GM12872 (cell line): ENCODE data around the gene GALNT17.

ENCODE experiments used
- CTCF ChIP-seq: IDR thresholded peaks from 3 replicates; pipeline ENCODE4 v1.5.1; 2011; ENCODE audit warnings: low read depth, mild to moderate bottlenecking, low read length, moderate library complexity; ENCODE audit not compliant: insufficient read depth

GALNT17 gene

DNA sequence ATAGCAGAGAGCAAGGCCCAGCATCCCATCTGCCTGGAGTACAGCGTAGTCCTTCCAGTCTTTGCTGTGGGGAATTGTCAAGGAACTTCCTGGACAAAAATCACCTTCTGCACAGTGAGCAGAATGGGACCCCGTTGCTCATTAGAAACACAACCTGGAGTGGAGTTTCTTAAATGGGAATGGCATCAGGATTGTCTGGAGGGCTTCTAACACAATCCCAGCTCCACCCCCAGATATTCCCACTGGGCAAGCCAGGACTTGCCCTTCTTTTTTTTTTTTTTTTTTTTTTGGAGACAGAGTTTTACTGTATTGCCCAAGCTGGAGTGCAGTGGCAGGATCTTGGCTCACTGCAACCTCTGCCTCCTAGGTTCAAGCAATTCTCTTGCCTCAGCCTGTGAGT lies 356.4 kb downstream of the GALNT17 start:
- no peak for TF ChIP-seq CTCF

- TF ChIP-seq CTCF: no peak
These were observed 359.4 kb downstream of the GALNT17 start for GRCh38 chr7:71491336-71491735.

DNA sequence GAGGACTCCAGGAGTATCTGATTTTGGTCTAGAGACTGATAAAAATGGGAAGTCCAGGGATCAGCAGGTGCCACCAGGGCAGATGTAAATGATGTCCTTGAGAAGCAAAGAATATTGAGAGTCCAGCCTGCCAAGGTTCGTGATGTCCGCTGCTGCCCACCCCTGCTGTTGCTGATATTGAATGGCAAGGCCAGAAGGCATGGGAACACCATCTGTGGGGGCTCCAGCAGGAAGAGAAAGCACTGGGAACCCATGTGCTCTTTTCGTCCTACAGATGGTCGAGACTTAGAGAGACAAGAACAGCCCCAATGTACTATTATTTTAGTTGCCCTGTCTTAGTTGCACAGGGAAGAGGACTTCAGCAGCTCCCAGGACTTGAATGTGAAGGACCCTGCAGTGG lies 363.9 kb downstream of the GALNT17 start:
- TF ChIP-seq CTCF: no peak

- no peak for TF ChIP-seq CTCF
These were observed 365.5 kb downstream of the GALNT17 start for GRCh38 chr7:71497256-71497946.

DNA sequence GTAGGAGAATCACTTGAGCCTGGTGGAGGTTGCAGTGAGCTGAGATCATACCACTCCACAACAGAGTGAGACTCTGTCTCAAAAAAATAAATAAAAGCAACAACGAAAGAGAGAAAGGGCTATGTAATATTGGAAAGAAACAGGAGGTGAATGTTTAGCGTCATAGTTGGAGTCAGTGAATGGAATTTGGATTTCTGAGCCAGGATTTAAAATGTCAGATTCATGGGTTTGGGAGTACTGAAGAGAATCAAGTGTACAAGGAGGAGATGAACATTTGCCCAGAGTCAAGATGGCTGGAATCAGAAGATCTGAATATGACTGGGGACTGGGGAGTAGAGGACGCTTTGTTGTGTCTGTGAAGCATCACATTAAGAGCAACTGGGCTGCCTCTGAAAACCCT lies 366.4 kb downstream of the GALNT17 start:
- TF ChIP-seq CTCF: no peak

DNA sequence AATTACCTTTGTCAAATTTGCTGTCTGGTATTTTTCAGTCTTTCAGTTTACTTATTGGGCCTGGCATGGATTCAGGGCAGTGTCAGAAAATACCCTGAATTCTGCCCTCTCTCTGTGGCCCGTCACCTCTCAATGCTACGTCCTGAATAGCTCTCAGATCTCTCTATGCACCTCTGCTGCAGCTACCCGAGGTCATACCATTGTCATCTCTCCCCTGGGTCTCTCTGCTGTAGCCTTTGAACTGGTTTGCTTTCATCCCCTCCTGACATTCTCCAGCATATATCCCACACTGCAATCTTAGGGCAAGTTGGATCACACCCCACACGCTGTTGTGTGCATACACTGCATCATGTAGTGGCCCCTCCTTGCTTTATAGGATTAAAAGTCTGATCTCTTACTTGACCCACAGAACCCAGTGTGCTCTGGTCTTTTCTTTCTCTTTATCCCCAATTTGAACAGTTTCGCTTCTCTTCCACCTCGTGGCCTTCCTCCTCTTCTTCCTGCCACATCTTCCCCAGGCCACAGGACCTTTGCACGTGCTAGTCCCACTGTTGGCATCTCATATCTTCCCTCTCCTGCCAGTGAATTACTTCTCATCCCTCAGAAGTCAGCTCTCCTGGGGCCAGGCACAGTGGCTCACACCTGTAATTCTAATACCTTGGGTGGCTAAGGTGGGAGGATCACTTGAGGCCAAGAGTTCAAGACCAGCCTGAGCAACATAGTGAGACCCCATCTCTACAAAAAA lies 372.9 kb downstream of the GALNT17 start:
- TF ChIP-seq CTCF: no peak

- no peak for TF ChIP-seq CTCF
These were observed 374.9 kb downstream of the GALNT17 start for GRCh38 chr7:71506822-71507221.
